SK-N-SH (cell line): ENCODE measurements around the gene ZNF415. TPM values are rescaled to one million over a fixed set of nuclear protein-coding genes. Genes with fewer than 3 reads are reported as not detected.

Experiments used
- CTCF ChIA-PET: fragments of 300-600, 350-600 bp; formaldehyde crosslinking; extraction: SDS; loops from one replicate; lab custom pipeline; 2021; lab: Yijun Ruan, JAX
- POLR2A ChIA-PET: fragments of 350-600 bp; sonication (Branson Sonifier 250); formaldehyde crosslinking; extraction: SDS; loops from one replicate; lab custom pipeline; 2020; ENCODE audit warnings: antibody characterized with exemption, inconsistent platforms; lab: Yijun Ruan, JAX
- DNase-seq: peaks from one replicate; pipeline ENCODE4 v3.0.0; 2012
- H2AFZ ChIP-seq: fragments of 200-600 bp; sonication (generic); 2 replicates; pipeline ENCODE4 v1.8.1; 2016; ENCODE audit warnings: antibody characterized with exemption, mild to moderate bottlenecking, low read depth
- H3F3A ChIP-seq: fragments of 200-600 bp; sonication (generic); replicated peaks from 2 replicates; pipeline ENCODE3; 2016; ENCODE audit warnings: antibody characterized with exemption, mild to moderate bottlenecking; ENCODE audit not compliant: insufficient read depth
- H3K27ac ChIP-seq, 2 experiments: fragments of 200-500 bp in 1 of 2; fragments of 200-600 bp in 1 of 2; sonication (Bioruptor generic) in 1 of 2; sonication (generic), shearing (Covaris generic) in 1 of 2; 2 replicates each; pipeline versions ENCODE4 v1.5.1 to v1.6.1; 2014 to 2016; ENCODE audit warnings: low read depth in 2 of 2, inconsistent platforms in 1 of 2, low read length in 1 of 2, mild to moderate bottlenecking in 1 of 2, mixed read lengths in 1 of 2
- H3K27me3 ChIP-seq: fragments of 200-600 bp; sonication (generic), shearing (Covaris generic); 2 replicates; pipeline ENCODE4 v1.6.1; 2016; ENCODE audit warnings: mixed run types; ENCODE audit not compliant: insufficient read depth
- H3K36me3 ChIP-seq, 2 experiments: fragments of 200-500 bp in 1 of 2; fragments of 200-600 bp in 1 of 2; sonication (Bioruptor generic) in 1 of 2; sonication (generic) in 1 of 2; replicated peaks in 1 of 2; 2 replicates each; pipeline versions ENCODE3 to v1.5.1; 2014 to 2016; ENCODE audit warnings: low read length in 1 of 2, mild to moderate bottlenecking in 1 of 2; ENCODE audit not compliant: insufficient read depth in 2 of 2, control insufficient read depth in 1 of 2
- H3K4me1 ChIP-seq, 2 experiments: fragments of 200-500 bp in 1 of 2; fragments of 200-600 bp in 1 of 2; sonication (Bioruptor generic) in 1 of 2; sonication (generic), shearing (Covaris generic) in 1 of 2; 2 replicates each; pipeline versions ENCODE4 v1.5.1 to v1.6.1; 2014 to 2016; ENCODE audit warnings: low read depth in 1 of 2, low read length in 1 of 2, mixed run types in 1 of 2; ENCODE audit not compliant: insufficient read depth in 2 of 2, control insufficient read depth in 1 of 2
- H3K4me2 ChIP-seq: fragments of 200-600 bp; sonication (generic), shearing (Covaris generic); 2 replicates; pipeline ENCODE4 v1.6.1; 2017; ENCODE audit warnings: mixed run types
- H3K4me3 ChIP-seq, 2 experiments: fragments of 200-500 bp in 1 of 2; fragments of 200-600 bp in 1 of 2; sonication (Bioruptor generic) in 1 of 2; sonication (generic), shearing (Covaris generic) in 1 of 2; 2 replicates each; pipeline versions ENCODE4 v1.5.1 to v1.8.1; 2014 to 2016; ENCODE audit warnings: low read depth in 2 of 2, inconsistent platforms in 1 of 2, low read length in 1 of 2, mild to moderate bottlenecking in 1 of 2, mixed read lengths in 1 of 2, moderate library complexity in 1 of 2
- H3K79me2 ChIP-seq: fragments of 200-600 bp; sonication (generic); 2 replicates; pipeline ENCODE4 v1.8.1; 2017; ENCODE audit warnings: mild to moderate bottlenecking; ENCODE audit not compliant: insufficient read depth
- H3K9ac ChIP-seq: fragments of 200-600 bp; sonication (generic); 2 replicates; pipeline ENCODE4 v1.6.1; 2017; ENCODE audit warnings: mixed run types
- H3K9me2 ChIP-seq: fragments of 200-600 bp; sonication (generic); 2 replicates; pipeline ENCODE4 v1.6.1; 2017; ENCODE audit warnings: mixed run types
- H3K9me3 ChIP-seq: fragments of 200-600 bp; sonication (generic); 2 replicates; pipeline ENCODE4 v1.6.1; 2017; ENCODE audit warnings: mixed run types, mild to moderate bottlenecking, moderate library complexity
- H4K20me1 ChIP-seq: fragments of 200-600 bp; sonication (generic); 2 replicates; pipeline ENCODE4 v1.6.1; 2017; ENCODE audit warnings: mild to moderate bottlenecking, mixed run types; ENCODE audit not compliant: insufficient read depth
- CHD2 ChIP-seq: fragments of 150-350 bp; IDR thresholded peaks from 2 replicates; pipeline ENCODE4 v1.6.1; 2018; ENCODE audit warnings: low read length; ENCODE audit not compliant: partially characterized antibody
- ELF1 ChIP-seq: IDR thresholded peaks from 2 replicates; pipeline ENCODE4 v1.4.0; 2012
- GABPA ChIP-seq: IDR thresholded peaks from 2 replicates; pipeline ENCODE4 v1.4.0; 2012; ENCODE audit warnings: low read depth, mild to moderate bottlenecking
- MAX ChIP-seq: IDR thresholded peaks from 2 replicates; pipeline ENCODE4 v1.4.0; 2012; ENCODE audit warnings: low read depth
- MXI1 ChIP-seq: IDR thresholded peaks from 2 replicates; pipeline ENCODE4 v1.6.1; 2012; ENCODE audit warnings: mild to moderate bottlenecking, low read depth, low read length, improper control_type of control experiment
- NRF1 ChIP-seq: IDR thresholded peaks from 2 replicates; pipeline ENCODE4 v1.6.1; 2012; ENCODE audit warnings: low read depth, mild to moderate bottlenecking, low read length
- PBX3 ChIP-seq: IDR thresholded peaks from 2 replicates; pipeline ENCODE4; 2012
- POLR2AphosphoS5 ChIP-seq: IDR thresholded peaks from 2 replicates; pipeline ENCODE4 v1.6.1; 2012; ENCODE audit warnings: low read depth, low read length
- RCOR1 ChIP-seq: fragments of 150-350 bp; IDR thresholded peaks from 2 replicates; pipeline ENCODE4 v1.6.1; 2017; ENCODE audit warnings: antibody characterized with exemption, low read length
- RXRA ChIP-seq: IDR thresholded peaks from 2 replicates; pipeline ENCODE4 v1.4.0; 2012; ENCODE audit warnings: low read depth, mild to moderate bottlenecking, borderline replicate concordance
- SIN3A ChIP-seq: IDR thresholded peaks from 2 replicates; pipeline ENCODE4 v1.6.1; 2012; ENCODE audit warnings: low read depth, mild to moderate bottlenecking, low read length, moderate library complexity, borderline replicate concordance
- TAF1 ChIP-seq: IDR thresholded peaks from 2 replicates; pipeline ENCODE4 v1.6.1; 2012; ENCODE audit warnings: low read depth, mild to moderate bottlenecking, low read length, moderate library complexity, borderline replicate concordance
- TCF12 ChIP-seq: IDR thresholded peaks from 2 replicates; pipeline ENCODE4 v1.4.0; 2012
- USF2 ChIP-seq: fragments of 150-350 bp; IDR thresholded peaks from 2 replicates; pipeline ENCODE4 v1.6.1; 2017; ENCODE audit warnings: antibody characterized with exemption, low read length, low read depth, borderline replicate concordance
- YY1 ChIP-seq: IDR thresholded peaks from 2 replicates; pipeline ENCODE4 v1.4.0; 2012; ENCODE audit warnings: low read depth, mild to moderate bottlenecking
- WGBS: methylation state at CpG from one replicate; pipeline ENCODE4 v1.1.6; 2017; ENCODE audit warnings: low lambda C conversion rate; 5-methylcytosine and 5-hydroxymethylcytosine counted together
- polyA plus RNA-seq, 3 experiments: library from polyadenylated mRNA; depleted of rRNA; stranded (reverse); fragments of >200 nt; gene quantifications; 2 replicates each; pipeline ENCODE4 v1.2.3, GENCODE V29; 2012

ZNF415 gene
- polyA plus RNA-seq, 1 of the 3 experiments (the other 2 are of a cell fraction) = 1.6 TPM

GRCh38 chr19:53103234-53104203, 29.2 kb downstream of the ZNF415 start, which contains the start of gene ZNF160:
Gene ZNF160, minus strand, starts transcription at chr19:53103422. Its CDS starts 17,146 bp downstream, at chr19:53086276.
- Histone ChIP-seq H3K4me2 (peak within 1 kb of the TSS; percentile 92), H3K4me1 (peaks cover 0 to 10% of the 10 kb centered on the region in 2 experiments; a peak in 2 of 4 replicates), H3F3A (peaks cover 3% of the 10 kb centered on the region), H3K9me3 (no peaks in the 10 kb centered on the region), H3K27ac (peak within 1 kb of the TSS; percentile 73 to 80), H3K9me2 (no peaks in the 10 kb centered on the region), H3K27me3 (no peaks in the 10 kb centered on the region), H3K4me3 (peak within 1 kb of the TSS; percentile 77 to 90), H3K36me3 (peaks cover 4 to 6% of the 10 kb centered on the region in 2 experiments), H3K9ac (peak within 1 kb of the TSS; percentile 88), H3K79me2 (peaks cover 47% of the 10 kb centered on the region), H4K20me1 (no peaks in the 10 kb centered on the region; the same call in 1 of the 2 replicates), H2AFZ (peak within 1 kb of the TSS; percentile 96)
- POLR2A ChIA-PET = no interaction called here
- CTCF ChIA-PET = interaction anchor here (1.9 kb wide), 1 partner anchor 92 kb away, joined by 5 read pairs; no protein-coding TSS in a partner anchor
- DNase-seq = peak; percentile 100
- WGBS = 3% methylated on average over 54 of the region's 67 CpGs
- no peak for TF ChIP-seq USF2
- TF ChIP-seq YY1 = peak; percentile 55; the same call in 1 of the 2 replicates
- TF ChIP-seq GABPA = peak; percentile 80
- no peak for TF ChIP-seq RXRA
- TF ChIP-seq SIN3A = 0 out of 2 replicates have a peak, but pooled peaks have one; percentile 36
- peak; percentile 94 for TF ChIP-seq POLR2AphosphoS5
- peak; percentile 84 for TF ChIP-seq MXI1
- TF ChIP-seq NRF1 = peak; percentile 39; the same call in 1 of the 2 replicates
- TF ChIP-seq TCF12 = no peak
- TF ChIP-seq RCOR1 = 0 out of 2 replicates have a peak, but pooled peaks have one; percentile 13
- TF ChIP-seq TAF1 = peak; percentile 82
- peak; percentile 95 for TF ChIP-seq ELF1
- TF ChIP-seq CHD2 = peak; percentile 19
- peak; percentile 58; the same call in 1 of the 2 replicates for TF ChIP-seq MAX

- Histone ChIP-seq H2AFZ (peak overlapping the region; percentile 47; the same call in 1 of the 2 replicates), H3K36me3 (peaks cover 6 to 8% of the 10 kb centered on the region in 2 experiments), H3F3A (peaks cover 3% of the 10 kb centered on the region), H3K4me1 (peaks cover 0 to 10% of the 10 kb centered on the region in 2 experiments; a peak in 2 of 4 replicates), H4K20me1 (no peaks in the 10 kb centered on the region; the same call in 1 of the 2 replicates), H3K79me2 (peaks cover 54% of the 10 kb centered on the region), H3K9me3 (no peaks in the 10 kb centered on the region)
- CTCF ChIA-PET = interaction anchor here (1.2 to 1.9 kb wide), 2 partner anchors 26 to 93 kb away, joined by 3 to 5 read pairs; no protein-coding TSS in a partner anchor
- WGBS = 1% methylated on average over 18 of the region's 33 CpGs
- TF ChIP-seq MXI1 = peak; percentile 35; the same call in 1 of the 2 replicates
- TF ChIP-seq PBX3 = no peak
- TF ChIP-seq, all 33 proteins: peak for 1
- DNase-seq = peak; percentile 69
- POLR2A ChIA-PET = no interaction called here
- peak overlapping the region; percentile 88 for H3K9ac ChIP-seq
- H3K4me3 ChIP-seq = peak overlapping the region; percentile 77 to 90
- H3K9me2 ChIP-seq = no peaks in the 10 kb centered on the region
- peak overlapping the region; percentile 92 for H3K4me2 ChIP-seq
- H3K27me3 ChIP-seq = no peaks in the 10 kb centered on the region
- peak overlapping the region; percentile 73 to 80 for H3K27ac ChIP-seq
These were observed 29.9 kb downstream of the ZNF415 start for GRCh38 chr19:53102756-53103233.
